Measurements from ENCODE around the gene GDF10. TPM values are rescaled to one million over a fixed set of nuclear protein-coding genes. Genes with fewer than 3 reads are reported as not detected.

Gene GDF10
- total RNA-seq, 1 experiment from 2014 or later, result 0.20 TPM

- Histone ChIP-seq H3K23ac (ENCODE audit: insufficient read length, low read depth, low read length) (no peak overlapping the region), H4K91ac (ENCODE audit: insufficient read length, low read depth, low read length) (no peak overlapping the region), H3K9me3 (ENCODE audit: control insufficient read depth, low read depth, low read length) (no peaks in the 10 kb centered on the region), H4K8ac (replicated peaks; ENCODE audit: insufficient read length, low read depth, low read length) (no peak overlapping the region), H3K18ac (ENCODE audit: insufficient read length, low read depth, low read length) (no peak overlapping the region), H3K79me2 (ENCODE audit: insufficient read depth, low read length) (no peaks in the 10 kb centered on the region), H2BK120ac (ENCODE audit: low read depth, low read length, poor library complexity, severe bottlenecking) (no peak overlapping the region), H3K56ac (ENCODE audit: insufficient read length, low read depth, low read length) (no peak overlapping the region), H3T11ph (ENCODE audit: low read length) (no peak overlapping the region), H2AFZ (ENCODE audit: low read length) (no peak overlapping the region), H3K27ac (ENCODE audit: insufficient read length, low read depth, low read length) (no peak overlapping the region), H3K27me3 (ENCODE audit: insufficient read depth, low read length) (no peaks in the 10 kb centered on the region), H3K4ac (ENCODE audit: low read depth, low read length) (no peak overlapping the region), H2AK5ac (ENCODE audit: insufficient read length, low read length) (no peak overlapping the region), H3K23me2 (ENCODE audit: insufficient read length, low read depth, low read length, poor library complexity, severe bottlenecking) (no peaks in the 10 kb centered on the region), H4K5ac (ENCODE audit: insufficient read length, low read depth, low read length) (no peak overlapping the region), H2BK20ac (ENCODE audit: low read depth, low read length, poor library complexity, severe bottlenecking) (no peak overlapping the region), H2BK15ac (ENCODE audit: low read depth, low read length) (no peak overlapping the region), H3K79me1 (ENCODE audit: insufficient read depth, low read depth, low read length, poor library complexity, severe bottlenecking) (no peaks in the 10 kb centered on the region), H4K20me1 (ENCODE audit: control insufficient read depth, insufficient read depth, insufficient read length) (no peaks in the 10 kb centered on the region), H2BK5ac (ENCODE audit: insufficient read length, low read length) (no peak overlapping the region), H3K9ac (ENCODE audit: extremely low read depth, insufficient read length, low read length) (no peak overlapping the region), H3K14ac (ENCODE audit: insufficient read depth, low read length) (no peak overlapping the region), H2BK12ac (ENCODE audit: insufficient read length, low read depth, low read length) (no peak overlapping the region), H3K4me2 (ENCODE audit: insufficient read depth, insufficient read length, low read length) (no peak overlapping the region), H3K4me1 (ENCODE audit: insufficient read depth, low read length) (no peaks in the 10 kb centered on the region; the same call in 1 of the 2 replicates)
- Mint-ChIP-seq H3K4me3 (no peak overlapping the region), H3K4me1 (no peaks in the 10 kb centered on the region), H3K9me3 (no peaks in the 10 kb centered on the region; a peak in 3 of 5 replicates), H3K27me3 (ENCODE audit: low read depth) (peaks cover 2% of the 10 kb centered on the region), H3K27ac (peak overlapping the region in 1 of 3 experiments; percentile 52; a peak in 1 of 7 replicates), H3K36me3 (ENCODE audit: insufficient read depth in 1 of 3, low read depth in 3 of 3) (no peaks in the 10 kb centered on the region; a peak in 1 of 7 replicates)
- TF ChIP-seq CTCF (conservative IDR thresholded peaks at IDR 0.05), result no peak
- no CpG with 5 or more reads among the region's 4 CpGs for WGBS (ENCODE audit: extremely low coverage, insufficient read length, low lambda C conversion rate)
- DNase-seq, result no peak
These were observed 17.3 kb downstream of the GDF10 start for GRCh38 chr10:47317251-47317650.
